Left cardiac atrium (tissue), 4 donors: ENCODE measurements around the gene CDC25A. TPM values are rescaled to one million over a fixed set of nuclear protein-coding genes. Genes with fewer than 3 reads are reported as not detected.
"Not testable (repeated sequence)": the region's sequence is repeated elsewhere in the genome, so short reads cannot be mapped to it uniquely, and the experiment has no call there.

Experiments
- ATAC-seq, 2 donors: fragments of 200-7000 bp; cut with Tn5 transposase; one replicate each; pipeline ENCODE4 v1.9.1; 2020; ENCODE audit warnings: mild to moderate bottlenecking in 2 of 2, moderate library complexity in 2 of 2
- DNase-seq: peaks from one replicate; pipeline ENCODE4 v3.0.0-alpha.2; 2020
- intact Hi-C, 2 donors: fragments of 100-400 bp; cut with DNase I; formaldehyde crosslinking; loops; one replicate each; pipeline versions ENCODE4 v1.14.1 to v1.15.1; 2022 to 2023
- microRNA-seq, 2 donors: library from miRNA; unstranded; fragments of <30 nt; microRNA quantifications; one replicate each; pipeline ENCODE4 v1.2.0, GENCODE V29; 2020
- total RNA-seq, 2 donors: library from RNA; stranded (reverse); fragmentation: NEBNext Ultra II Directional; extraction: Animal tissue kit (Norgen Biotek cat#: 25700); gene quantifications; one replicate each; pipeline ENCODE4 v1.2.1, GENCODE V29; 2021
- donor health status: DM: no; HTN: yes; CAD: no.
- donor health status: DM: no; HTN: yes; CAD: no; lungs with severe emphysema.
- donor health status: DM: yes; HTN: yes; CAD: no.
- donor health status: Dilated cardiomyopathy.

Gene CDC25A
- total RNA-seq, 2 donors from 2014 or later: 0.65 to 0.94 TPM

GRCh38 chr3:48119505-48120193, 68.6 kb downstream of the CDC25A start:
- intact Hi-C loops: no loop called here
- DNase-seq (peak; percentile 68), ATAC-seq (peak; percentile 80 to 82)

- intact Hi-C loops: no loop called here
- DNase-seq (no peak), ATAC-seq (peak in 1 of 2 donors; percentile 32)
Measured at GRCh38 chr3:48118928-48119327, 69.3 kb downstream of the CDC25A start.

GRCh38 chr3:48118322-48118721, 69.9 kb downstream of the CDC25A start:
- DNase-seq: no peak
- intact Hi-C loops: no loop called here
- ATAC-seq: peak in 1 of 2 donors; percentile 22

GRCh38 chr3:48112813-48113212, 75.4 kb downstream of the CDC25A start:
- no peak for ATAC-seq
- intact Hi-C loops: no loop called here

GRCh38 chr3:48112108-48112791, 76.0 kb downstream of the CDC25A start:
- DNase-seq, ATAC-seq, intact Hi-C loops: not testable (repeated sequence)

More at GRCh38 chr3:48112813-48113212, 75.4 kb downstream of the CDC25A start:
- no peak for DNase-seq

GRCh38 chr3:48110463-48110862, 77.8 kb downstream of the CDC25A start:
- no peak for DNase-seq
- no peak for ATAC-seq
- intact Hi-C loops: no loop called here

- ATAC-seq (no peak), DNase-seq (no peak)
- intact Hi-C loops: no loop called here
Measured at GRCh38 chr3:48107227-48107626, 81.0 kb downstream of the CDC25A start.

Small RNAs within 50 kb of the gene (microRNA-seq; reads per million reads assigned to microRNA genes)
- gene MIR4443: 0.54 to 0.81 reads per million in 2 donors

Other genes with a start within 250 kb of the CDC25A start
- 100 to 1,000 TPM; 328 to 374 TPM for gene MAP4, start 172.0 kb downstream of the CDC25A start, total RNA-seq
- gene CAMP, start 35.1 kb upstream of the CDC25A start, total RNA-seq: 1 to 10 TPM in 1 of 2 donors, under 1 TPM in 1; 0.34 to 2.6 TPM
- gene ZNF589, start 52.7 kb upstream of the CDC25A start, total RNA-seq: 1 to 10 TPM; 8.2 to 9.2 TPM
- gene NME6, start 113.0 kb upstream of the CDC25A start, total RNA-seq: 10 to 100 TPM; 19.0 to 20.0 TPM
- not detected for gene SPINK8, start 145.2 kb upstream of the CDC25A start, total RNA-seq
- gene FBXW12, start 183.8 kb upstream of the CDC25A start, total RNA-seq: not detected
- 10 to 100 TPM; 43.3 to 55.0 TPM for gene PLXNB1, start 241.7 kb upstream of the CDC25A start, total RNA-seq